ENCODE results near the gene C19orf25. TPM values are rescaled to one million over a fixed set of nuclear protein-coding genes. Genes with fewer than 3 reads are reported as not detected.

Gene C19orf25
- total RNA-seq, 1 donor from 2014 or later: 29.7 TPM

- no peak for TF ChIP-seq CTCF (IDR thresholded peaks at IDR 0.05; ENCODE audit: unreplicated experiment)
- Mint-ChIP-seq H3K27ac (ENCODE audit: unreplicated experiment) (no peak overlapping the region), H3K4me1 (ENCODE audit: unreplicated experiment) (no peaks in the 10 kb centered on the region), H3K9me3 (ENCODE audit: unreplicated experiment) (no peaks in the 10 kb centered on the region), H3K36me3 (ENCODE audit: low read depth, unreplicated experiment) (peaks cover 5% of the 10 kb centered on the region), H3K27me3 (ENCODE audit: unreplicated experiment) (peaks cover 21% of the 10 kb centered on the region), H3K4me3 (ENCODE audit: unreplicated experiment) (no peak overlapping the region)
- no peak for DNase-seq (ENCODE audit: low spot score)
Observed at GRCh38 chr19:1455002-1455335, 24.0 kb downstream of the C19orf25 start.

- H3K4me1 Mint-ChIP-seq (ENCODE audit: unreplicated experiment): no peaks in the 10 kb centered on the region
- no peaks in the 10 kb centered on the region for H3K9me3 Mint-ChIP-seq (ENCODE audit: unreplicated experiment)
- no peak overlapping the region for H3K27ac Mint-ChIP-seq (ENCODE audit: unreplicated experiment)
- TF ChIP-seq CTCF (IDR thresholded peaks at IDR 0.05; ENCODE audit: unreplicated experiment): no peak
- H3K36me3 Mint-ChIP-seq (ENCODE audit: low read depth, unreplicated experiment): peaks cover 5% of the 10 kb centered on the region
- DNase-seq (ENCODE audit: low spot score): no peak
- no peak overlapping the region for H3K4me3 Mint-ChIP-seq (ENCODE audit: unreplicated experiment)
- H3K27me3 Mint-ChIP-seq (ENCODE audit: unreplicated experiment): peaks cover 22% of the 10 kb centered on the region
Observed at GRCh38 chr19:1453525-1454364, 25.3 kb downstream of the C19orf25 start.

GRCh38 chr19:1452802-1453524 lies 26.1 kb downstream of the C19orf25 start:
- Mint-ChIP-seq H3K4me3 (ENCODE audit: unreplicated experiment) (no peak overlapping the region), H3K27ac (ENCODE audit: unreplicated experiment) (no peak overlapping the region), H3K36me3 (ENCODE audit: low read depth, unreplicated experiment) (peaks cover 5% of the 10 kb centered on the region), H3K27me3 (ENCODE audit: unreplicated experiment) (peaks cover 22% of the 10 kb centered on the region), H3K9me3 (ENCODE audit: unreplicated experiment) (no peaks in the 10 kb centered on the region), H3K4me1 (ENCODE audit: unreplicated experiment) (no peaks in the 10 kb centered on the region)
- no peak for TF ChIP-seq CTCF (IDR thresholded peaks at IDR 0.05; ENCODE audit: unreplicated experiment)
- DNase-seq (ENCODE audit: low spot score): no peak

GRCh38 chr19:1451916-1452801 lies 26.9 kb downstream of the C19orf25 start:
- Mint-ChIP-seq H3K9me3 (ENCODE audit: unreplicated experiment) (no peaks in the 10 kb centered on the region), H3K4me3 (ENCODE audit: unreplicated experiment) (no peak overlapping the region), H3K4me1 (ENCODE audit: unreplicated experiment) (peaks cover 3% of the 10 kb centered on the region), H3K36me3 (ENCODE audit: low read depth, unreplicated experiment) (peaks cover 5% of the 10 kb centered on the region), H3K27ac (ENCODE audit: unreplicated experiment) (no peak overlapping the region), H3K27me3 (ENCODE audit: unreplicated experiment) (peaks cover 29% of the 10 kb centered on the region)
- TF ChIP-seq CTCF (IDR thresholded peaks at IDR 0.05; ENCODE audit: unreplicated experiment): no peak
- DNase-seq (ENCODE audit: low spot score): no peak

Measured in endothelial cell (in vitro differentiated cells).